HepG2 (cell line): ENCODE data around the gene TNS1.

Experiments
- ATF2 ChIP-seq: sonication (generic); formaldehyde crosslinking; IDR thresholded peaks from 2 replicates; pipeline ENCODE4 v1.4.0; 2020; ENCODE audit warnings: missing genetic modification reagents
- CBFB ChIP-seq: sonication (generic); formaldehyde crosslinking; IDR thresholded peaks from 2 replicates; pipeline ENCODE4 v1.4.0; 2020; ENCODE audit warnings: missing genetic modification reagents
- ELF1 ChIP-seq: sonication (generic); formaldehyde crosslinking; IDR thresholded peaks from 2 replicates; pipeline ENCODE4 v1.4.0; 2020; ENCODE audit warnings: missing genetic modification reagents
- MNT ChIP-seq: fragments of 450-650 bp; IDR thresholded peaks from 2 replicates; pipeline ENCODE4 v1.6.1; 2016
- NAIF1 ChIP-seq: sonication (generic); formaldehyde crosslinking; IDR thresholded peaks from 2 replicates; pipeline ENCODE4 v1.5.0; 2020; ENCODE audit warnings: mild to moderate bottlenecking, missing genetic modification reagents, borderline replicate concordance
- NR1H2 ChIP-seq: sonication (generic); formaldehyde crosslinking; IDR thresholded peaks from 2 replicates; pipeline ENCODE4 v1.8.1; 2022; ENCODE audit warnings: low read depth, missing genetic modification reagents, borderline replicate concordance
- THAP11 ChIP-seq: IDR thresholded peaks from 2 replicates; pipeline ENCODE4 v1.6.1; 2016; ENCODE audit warnings: missing biosample characterization, missing genetic modification reagents
- ZNF224 ChIP-seq: sonication (generic); formaldehyde crosslinking; IDR thresholded peaks from 2 replicates; pipeline ENCODE4 v1.5.0; 2020; ENCODE audit warnings: mild to moderate bottlenecking, missing genetic modification reagents
- ZNF720 ChIP-seq: sonication (generic); formaldehyde crosslinking; IDR thresholded peaks from 2 replicates; pipeline ENCODE4 v1.4.0; 2020; ENCODE audit warnings: missing genetic modification reagents
- TF ChIP-seq, protein P1 (sequence below): sonication (generic); formaldehyde crosslinking; IDR thresholded peaks from 2 replicates; pipeline ENCODE4 v1.4.0; 2020; ENCODE audit warnings: mild to moderate bottlenecking, missing genetic modification reagents
- TF ChIP-seq, protein P2 (sequence below): sonication (generic); formaldehyde crosslinking; IDR thresholded peaks from 2 replicates; pipeline ENCODE4 v1.4.0; 2020; ENCODE audit warnings: mild to moderate bottlenecking, missing genetic modification reagents

DNA sequence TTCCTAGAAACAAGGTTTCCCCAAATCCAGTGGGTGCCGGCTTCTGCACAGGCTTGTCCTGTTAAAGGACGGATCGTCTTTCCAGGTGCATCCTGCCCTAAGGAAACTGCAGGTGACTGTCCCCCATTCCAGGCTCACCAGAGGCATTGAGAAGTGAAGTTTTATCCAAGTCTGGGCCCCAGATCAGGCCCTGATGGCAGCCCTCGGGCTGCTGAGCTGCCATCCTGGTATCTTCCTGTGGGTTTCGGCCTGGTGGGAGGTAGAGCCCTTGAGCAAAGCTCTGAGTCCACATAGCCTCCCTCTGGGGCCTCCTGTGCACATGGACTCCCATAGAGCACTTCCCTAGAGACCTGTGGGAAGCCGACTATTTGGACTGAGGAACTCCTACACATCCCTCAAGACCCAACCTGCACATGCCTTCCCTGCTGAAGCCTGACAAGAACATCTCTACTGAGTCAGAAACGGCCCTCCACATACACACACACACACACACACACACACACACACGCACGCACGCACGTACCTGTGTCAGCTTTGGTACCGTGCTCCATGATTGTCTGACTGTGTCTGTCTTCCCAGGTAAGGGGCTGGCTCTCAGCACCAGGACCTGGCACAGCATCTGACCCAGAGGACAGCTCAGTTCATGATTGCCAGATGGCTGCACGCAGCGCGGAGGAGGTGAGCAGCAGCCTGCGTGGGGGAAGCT, 16.4 kb downstream of the TNS1 start:
- no peak for TF ChIP-seq NAIF1 (CRISPR knock-in tag)
- TF ChIP-seq CBFB: no peak
- TF ChIP-seq ZNF720 (CRISPR knock-in tag): no peak
- no peak for TF ChIP-seq ATF2 (CRISPR knock-in tag)
- no peak for TF ChIP-seq THAP11 (CRISPR knock-in tag)
- TF ChIP-seq NR1H2 (CRISPR knock-in tag): no peak
- TF ChIP-seq, protein P1, sequence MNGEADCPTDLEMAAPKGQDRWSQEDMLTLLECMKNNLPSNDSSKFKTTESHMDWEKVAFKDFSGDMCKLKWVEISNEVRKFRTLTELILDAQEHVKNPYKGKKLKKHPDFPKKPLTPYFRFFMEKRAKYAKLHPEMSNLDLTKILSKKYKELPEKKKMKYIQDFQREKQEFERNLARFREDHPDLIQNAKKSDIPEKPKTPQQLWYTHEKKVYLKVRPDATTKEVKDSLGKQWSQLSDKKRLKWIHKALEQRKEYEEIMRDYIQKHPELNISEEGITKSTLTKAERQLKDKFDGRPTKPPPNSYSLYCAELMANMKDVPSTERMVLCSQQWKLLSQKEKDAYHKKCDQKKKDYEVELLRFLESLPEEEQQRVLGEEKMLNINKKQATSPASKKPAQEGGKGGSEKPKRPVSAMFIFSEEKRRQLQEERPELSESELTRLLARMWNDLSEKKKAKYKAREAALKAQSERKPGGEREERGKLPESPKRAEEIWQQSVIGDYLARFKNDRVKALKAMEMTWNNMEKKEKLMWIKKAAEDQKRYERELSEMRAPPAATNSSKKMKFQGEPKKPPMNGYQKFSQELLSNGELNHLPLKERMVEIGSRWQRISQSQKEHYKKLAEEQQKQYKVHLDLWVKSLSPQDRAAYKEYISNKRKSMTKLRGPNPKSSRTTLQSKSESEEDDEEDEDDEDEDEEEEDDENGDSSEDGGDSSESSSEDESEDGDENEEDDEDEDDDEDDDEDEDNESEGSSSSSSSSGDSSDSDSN (CRISPR knock-in tag): no peak
- no peak for TF ChIP-seq ZNF224 (CRISPR knock-in tag)
- no peak for TF ChIP-seq MNT
- TF ChIP-seq ELF1: no peak
- TF ChIP-seq, protein P2, sequence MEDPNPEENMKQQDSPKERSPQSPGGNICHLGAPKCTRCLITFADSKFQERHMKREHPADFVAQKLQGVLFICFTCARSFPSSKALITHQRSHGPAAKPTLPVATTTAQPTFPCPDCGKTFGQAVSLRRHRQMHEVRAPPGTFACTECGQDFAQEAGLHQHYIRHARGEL (CRISPR knock-in tag): no peak
